NB4 (cell line): ENCODE measurements around the gene CIDEA.

Experiments
- POLR2A ChIP-seq: IDR thresholded peaks from 2 replicates; pipeline ENCODE4 v1.6.1; 2011; ENCODE audit warnings: mild to moderate bottlenecking; ENCODE audit not compliant: insufficient read length; ENCODE audit errors: extremely low read depth
- TF ChIP-seq, protein P1 (sequence below): IDR thresholded peaks from one replicate; pipeline ENCODE4 v1.5.1; 2012; ENCODE audit warnings: low read depth, low read length

GRCh38 chr18:12234451-12235190, 19.5 kb upstream of the CIDEA start:
- TF ChIP-seq POLR2A = no peak
- TF ChIP-seq, protein P1, sequence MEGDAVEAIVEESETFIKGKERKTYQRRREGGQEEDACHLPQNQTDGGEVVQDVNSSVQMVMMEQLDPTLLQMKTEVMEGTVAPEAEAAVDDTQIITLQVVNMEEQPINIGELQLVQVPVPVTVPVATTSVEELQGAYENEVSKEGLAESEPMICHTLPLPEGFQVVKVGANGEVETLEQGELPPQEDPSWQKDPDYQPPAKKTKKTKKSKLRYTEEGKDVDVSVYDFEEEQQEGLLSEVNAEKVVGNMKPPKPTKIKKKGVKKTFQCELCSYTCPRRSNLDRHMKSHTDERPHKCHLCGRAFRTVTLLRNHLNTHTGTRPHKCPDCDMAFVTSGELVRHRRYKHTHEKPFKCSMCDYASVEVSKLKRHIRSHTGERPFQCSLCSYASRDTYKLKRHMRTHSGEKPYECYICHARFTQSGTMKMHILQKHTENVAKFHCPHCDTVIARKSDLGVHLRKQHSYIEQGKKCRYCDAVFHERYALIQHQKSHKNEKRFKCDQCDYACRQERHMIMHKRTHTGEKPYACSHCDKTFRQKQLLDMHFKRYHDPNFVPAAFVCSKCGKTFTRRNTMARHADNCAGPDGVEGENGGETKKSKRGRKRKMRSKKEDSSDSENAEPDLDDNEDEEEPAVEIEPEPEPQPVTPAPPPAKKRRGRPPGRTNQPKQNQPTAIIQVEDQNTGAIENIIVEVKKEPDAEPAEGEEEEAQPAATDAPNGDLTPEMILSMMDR = no peak
